ENCODE measurements around the gene COA8. TPM values are rescaled to one million over a fixed set of nuclear protein-coding genes. Genes with fewer than 3 reads are reported as not detected.

COA8 gene
- total RNA-seq, 4 donors from 2014 or later, result 26.8 to 46.1 (median 37.6) TPM

DNA sequence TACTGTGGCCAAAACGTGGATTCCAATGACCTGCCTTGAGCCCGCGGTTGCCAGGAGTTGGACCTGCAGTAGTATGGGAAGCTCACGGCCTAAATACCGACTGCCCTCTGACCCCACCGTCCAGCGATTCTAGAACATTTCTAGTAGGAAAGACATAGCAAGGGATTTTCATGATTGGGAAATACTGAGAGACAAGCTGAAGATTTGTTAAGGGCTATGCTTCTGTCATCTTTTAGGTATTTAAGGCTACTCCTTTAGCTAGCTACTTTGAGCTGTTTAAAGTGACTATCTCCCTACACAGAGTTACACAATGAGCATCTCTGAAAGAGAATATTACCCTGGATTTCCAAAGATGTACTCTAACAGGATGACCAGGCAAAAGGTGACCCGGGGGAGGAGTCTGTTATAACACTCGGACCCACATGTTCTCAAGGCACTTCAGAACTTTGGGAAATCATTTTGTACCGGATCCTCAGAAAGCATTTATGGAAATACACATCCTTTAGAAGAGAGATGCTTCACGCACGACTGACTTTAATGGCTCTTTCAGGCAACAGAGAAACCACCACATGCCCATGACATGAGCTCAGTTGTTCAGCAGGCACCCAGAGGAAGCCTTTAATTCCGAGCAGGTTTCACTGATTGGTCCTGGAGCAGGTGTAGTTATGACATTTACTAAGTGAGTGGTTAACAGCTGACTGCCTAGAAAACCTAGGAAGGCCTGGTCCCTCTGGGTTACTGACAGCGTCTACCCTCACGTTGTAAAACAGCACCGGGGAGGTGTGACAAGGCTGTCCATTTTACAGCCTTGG, 4.5 kb upstream of the COA8 start:
- no peak for DNase-seq (ENCODE audit: extremely low spot score)
- no peaks in the 10 kb centered on the region for H3K27me3 ChIP-seq
- peak overlapping the region; percentile 91 to 98 (median 96) for H3K27ac ChIP-seq (replicated peaks in 1 of 4)
- H3K4me1 ChIP-seq, result peaks cover 56 to 87% (median 84%) of the 10 kb centered on the region in 4 donors
- peaks cover 4 to 32% (median 26%) of the 10 kb centered on the region in 4 donors for H3K36me3 ChIP-seq
- H3K9me3 ChIP-seq, result no peaks in the 10 kb centered on the region
- intact Hi-C loops (cut with DNase I), result no loop called here
- WGBS, result 80% methylated on average over 16 of the region's 16 CpGs
- TF ChIP-seq, protein P1, sequence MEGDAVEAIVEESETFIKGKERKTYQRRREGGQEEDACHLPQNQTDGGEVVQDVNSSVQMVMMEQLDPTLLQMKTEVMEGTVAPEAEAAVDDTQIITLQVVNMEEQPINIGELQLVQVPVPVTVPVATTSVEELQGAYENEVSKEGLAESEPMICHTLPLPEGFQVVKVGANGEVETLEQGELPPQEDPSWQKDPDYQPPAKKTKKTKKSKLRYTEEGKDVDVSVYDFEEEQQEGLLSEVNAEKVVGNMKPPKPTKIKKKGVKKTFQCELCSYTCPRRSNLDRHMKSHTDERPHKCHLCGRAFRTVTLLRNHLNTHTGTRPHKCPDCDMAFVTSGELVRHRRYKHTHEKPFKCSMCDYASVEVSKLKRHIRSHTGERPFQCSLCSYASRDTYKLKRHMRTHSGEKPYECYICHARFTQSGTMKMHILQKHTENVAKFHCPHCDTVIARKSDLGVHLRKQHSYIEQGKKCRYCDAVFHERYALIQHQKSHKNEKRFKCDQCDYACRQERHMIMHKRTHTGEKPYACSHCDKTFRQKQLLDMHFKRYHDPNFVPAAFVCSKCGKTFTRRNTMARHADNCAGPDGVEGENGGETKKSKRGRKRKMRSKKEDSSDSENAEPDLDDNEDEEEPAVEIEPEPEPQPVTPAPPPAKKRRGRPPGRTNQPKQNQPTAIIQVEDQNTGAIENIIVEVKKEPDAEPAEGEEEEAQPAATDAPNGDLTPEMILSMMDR (IDR thresholded peaks at IDR 0.05), result no peak
- peak in 1 of 2 donors; percentile 65 for TF ChIP-seq POLR2AphosphoS5 (IDR thresholded peaks at IDR 0.05)
- H3K4me3 ChIP-seq, result no peak overlapping the region

DNA sequence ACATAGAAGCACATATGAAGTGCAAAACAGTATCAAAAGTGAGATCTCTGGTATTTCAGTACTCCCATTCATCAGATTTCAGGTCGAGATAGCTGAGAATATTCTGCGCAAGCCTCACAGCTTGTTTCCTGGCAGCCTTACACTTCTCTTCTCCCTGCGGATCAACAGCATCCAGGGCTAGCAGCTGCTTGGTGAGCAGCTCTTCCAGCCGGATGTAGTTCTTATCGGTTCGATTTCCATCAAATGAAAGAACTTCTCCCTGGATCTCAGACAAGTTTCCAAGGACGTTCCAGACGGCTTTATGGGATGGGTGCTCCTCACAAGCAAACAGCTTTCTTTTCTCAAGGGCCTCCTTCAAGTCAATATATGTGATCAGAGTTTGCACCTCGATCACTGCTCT, 3.0 kb upstream of the COA8 start:
- intact Hi-C loops (cut with DNase I), result no loop called here
- H3K4me1 ChIP-seq, result peaks cover 64 to 87% (median 85%) of the 10 kb centered on the region in 4 donors
- no peak overlapping the region for H3K4me3 ChIP-seq
- TF ChIP-seq, protein P1 (IDR thresholded peaks at IDR 0.05), result no peak
- TF ChIP-seq POLR2AphosphoS5 (IDR thresholded peaks at IDR 0.05) (no peak), EP300 (IDR thresholded peaks at IDR 0.05) (no peak), POLR2A (IDR thresholded peaks at IDR 0.05; ENCODE audit: low read depth) (no peak)
- 71% methylated on average over 9 of the region's 9 CpGs for WGBS
- H3K27me3 ChIP-seq, result no peaks in the 10 kb centered on the region
- H3K27ac ChIP-seq (replicated peaks in 1 of 4), result peak overlapping the region; percentile 91 to 98 (median 96)
- H3K9me3 ChIP-seq, result no peaks in the 10 kb centered on the region
- peaks cover 4 to 32% (median 25%) of the 10 kb centered on the region in 4 donors for H3K36me3 ChIP-seq
- no peak for DNase-seq (ENCODE audit: extremely low spot score)

DNA sequence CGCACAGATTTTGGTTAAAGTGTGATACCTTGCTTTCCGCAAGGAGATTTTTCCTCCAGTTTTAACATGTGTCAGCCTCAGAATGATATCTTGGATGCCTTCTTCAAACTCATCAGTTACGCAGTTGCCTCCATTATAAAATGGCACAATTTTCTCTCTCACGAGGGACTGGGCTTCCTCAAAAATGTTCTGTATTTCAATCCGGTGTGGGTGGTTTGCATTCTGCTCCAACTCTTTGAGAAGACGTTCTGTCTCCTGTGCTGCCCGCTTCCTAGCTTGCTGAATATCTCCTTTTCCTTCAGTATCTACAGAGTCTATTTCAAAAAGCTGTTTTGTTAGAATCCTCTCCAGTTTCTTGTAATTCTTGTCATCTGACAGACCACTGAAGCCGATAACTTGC, 2.1 kb upstream of the COA8 start:
- TF ChIP-seq EP300 (IDR thresholded peaks at IDR 0.05) (no peak), POLR2A (IDR thresholded peaks at IDR 0.05; ENCODE audit: low read depth) (no peak), POLR2AphosphoS5 (IDR thresholded peaks at IDR 0.05) (no peak)
- TF ChIP-seq, protein P1 (IDR thresholded peaks at IDR 0.05), result no peak
- no peak for DNase-seq (ENCODE audit: extremely low spot score)
- Histone ChIP-seq H3K27ac (replicated peaks in 1 of 4) (peak overlapping the region; percentile 91 to 98 (median 96)), H3K4me3 (peak overlapping the region; percentile 74 to 94 (median 87)), H3K4me1 (peaks cover 68 to 87% (median 83%) of the 10 kb centered on the region in 4 donors), H3K27me3 (no peaks in the 10 kb centered on the region), H3K9me3 (no peaks in the 10 kb centered on the region), H3K36me3 (peaks cover 4 to 32% (median 24%) of the 10 kb centered on the region in 4 donors)
- intact Hi-C loops (cut with DNase I), result no loop called here
- WGBS, result 74% methylated on average over 8 of the region's 8 CpGs

DNA sequence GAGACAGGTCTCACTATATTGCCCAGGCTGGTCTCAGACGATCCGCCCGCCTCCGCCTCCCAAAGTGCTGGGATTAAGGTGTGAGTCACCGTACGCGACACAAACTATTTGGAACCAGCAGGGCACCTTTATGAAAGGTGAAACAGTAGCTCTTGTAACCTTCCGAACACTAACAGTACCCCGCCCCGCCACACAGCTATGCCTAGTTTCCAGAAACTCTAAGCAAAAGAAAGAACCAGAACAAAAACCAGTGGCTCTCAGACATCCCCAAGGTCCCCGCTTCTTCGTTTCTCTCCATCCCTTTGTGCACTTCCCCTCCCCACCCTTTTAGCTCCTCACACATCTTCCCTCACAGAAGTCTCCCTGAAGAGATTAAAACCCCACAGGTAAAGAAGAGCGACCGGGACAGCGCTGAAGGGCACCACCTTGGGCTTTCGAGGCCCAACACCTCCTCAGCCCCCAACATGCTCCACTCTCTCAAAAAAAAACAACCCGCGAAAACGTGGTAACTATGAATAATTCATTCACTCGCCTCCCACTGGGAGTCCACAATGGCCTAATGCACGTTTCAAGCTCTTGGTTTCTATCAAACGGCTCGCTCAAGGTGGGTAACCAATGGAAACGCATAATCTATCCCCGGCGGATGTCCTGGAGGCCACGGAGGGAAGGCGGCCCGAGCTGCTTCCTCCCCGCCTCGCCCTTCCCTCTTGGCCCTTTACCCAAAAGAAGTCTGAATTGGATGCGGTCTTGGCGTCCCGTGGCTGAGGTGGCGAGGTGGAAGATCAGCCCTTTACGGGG, 1.2 kb upstream of the COA8 start:
- WGBS, result 12% methylated on average over 25 of the region's 36 CpGs
- peak overlapping the region; percentile 91 to 98 (median 96) for H3K27ac ChIP-seq (replicated peaks in 1 of 4)
- no peaks in the 10 kb centered on the region for H3K9me3 ChIP-seq
- intact Hi-C loops (cut with DNase I), result no loop called here
- H3K4me3 ChIP-seq, result peak overlapping the region; percentile 74 to 94 (median 87)
- H3K4me1 ChIP-seq, result peaks cover 67 to 86% (median 80%) of the 10 kb centered on the region in 4 donors
- peaks cover 4 to 32% (median 26%) of the 10 kb centered on the region in 4 donors for H3K36me3 ChIP-seq
- H3K27me3 ChIP-seq, result no peaks in the 10 kb centered on the region
- TF ChIP-seq POLR2AphosphoS5 (IDR thresholded peaks at IDR 0.05) (peak in 1 of 2 donors; percentile 26), EP300 (IDR thresholded peaks at IDR 0.05) (no peak), POLR2A (IDR thresholded peaks at IDR 0.05; ENCODE audit: low read depth) (no peak)
- TF ChIP-seq, protein P1 (IDR thresholded peaks at IDR 0.05), result no peak
- no peak for DNase-seq (ENCODE audit: extremely low spot score)
